Transverse colon (tissue), 4 donors: ENCODE measurements around the gene ZNF79.

Source experiments
- EP300 ChIP-seq: sonication (generic); formaldehyde crosslinking; IDR thresholded peaks from one replicate; pipeline ENCODE4 v1.6.1; 2017; ENCODE audit warnings: antibody characterized with exemption, low read depth
- POLR2A ChIP-seq: fragments of 450-650 bp; IDR thresholded peaks from one replicate; pipeline ENCODE4 v1.6.1; 2016; ENCODE audit warnings: antibody characterized with exemption, mild to moderate bottlenecking, moderate library complexity
- POLR2AphosphoS5 ChIP-seq, 3 donors: sonication (generic); formaldehyde crosslinking; IDR thresholded peaks; one replicate each; pipeline ENCODE4 v1.6.1; 2016; ENCODE audit warnings: antibody characterized with exemption in 3 of 3
- TF ChIP-seq, protein P1 (sequence below), 5 experiments: fragments of 200-600 bp in 3 of 5; fragments of 450-650 bp in 2 of 5; sonication (generic) in 3 of 5; IDR thresholded peaks; 1 replicate in 2 of 5; 2 replicates in 3 of 5; pipeline ENCODE4 v1.5.1; 2016 to 2017; ENCODE audit warnings: antibody characterized with exemption in 5 of 5, inconsistent platforms in 3 of 5, mild to moderate bottlenecking in 2 of 5, moderate library complexity in 1 of 5

DNA sequence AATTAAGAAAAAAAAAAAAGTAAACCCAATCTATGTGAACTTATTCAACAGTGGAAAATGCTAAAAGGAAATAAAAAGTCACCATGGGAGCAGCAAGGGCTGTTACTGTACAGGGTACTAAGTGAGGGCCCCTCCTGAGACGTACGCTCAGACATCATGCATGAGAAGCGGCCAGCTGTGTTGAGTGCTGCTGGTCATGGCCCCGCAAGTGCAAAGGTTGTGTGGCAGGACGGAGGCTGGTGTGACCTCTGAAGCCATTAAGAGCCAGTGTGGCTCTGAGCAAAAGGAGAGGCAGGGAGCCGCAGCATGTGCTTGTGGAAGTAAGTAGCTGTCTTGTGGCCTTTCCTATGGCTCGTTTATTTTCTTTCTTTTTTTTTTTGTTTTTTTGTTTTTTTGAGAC lies 3.1 kb upstream of the ZNF79 start:
- TF ChIP-seq, protein P1, sequence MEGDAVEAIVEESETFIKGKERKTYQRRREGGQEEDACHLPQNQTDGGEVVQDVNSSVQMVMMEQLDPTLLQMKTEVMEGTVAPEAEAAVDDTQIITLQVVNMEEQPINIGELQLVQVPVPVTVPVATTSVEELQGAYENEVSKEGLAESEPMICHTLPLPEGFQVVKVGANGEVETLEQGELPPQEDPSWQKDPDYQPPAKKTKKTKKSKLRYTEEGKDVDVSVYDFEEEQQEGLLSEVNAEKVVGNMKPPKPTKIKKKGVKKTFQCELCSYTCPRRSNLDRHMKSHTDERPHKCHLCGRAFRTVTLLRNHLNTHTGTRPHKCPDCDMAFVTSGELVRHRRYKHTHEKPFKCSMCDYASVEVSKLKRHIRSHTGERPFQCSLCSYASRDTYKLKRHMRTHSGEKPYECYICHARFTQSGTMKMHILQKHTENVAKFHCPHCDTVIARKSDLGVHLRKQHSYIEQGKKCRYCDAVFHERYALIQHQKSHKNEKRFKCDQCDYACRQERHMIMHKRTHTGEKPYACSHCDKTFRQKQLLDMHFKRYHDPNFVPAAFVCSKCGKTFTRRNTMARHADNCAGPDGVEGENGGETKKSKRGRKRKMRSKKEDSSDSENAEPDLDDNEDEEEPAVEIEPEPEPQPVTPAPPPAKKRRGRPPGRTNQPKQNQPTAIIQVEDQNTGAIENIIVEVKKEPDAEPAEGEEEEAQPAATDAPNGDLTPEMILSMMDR (IDR thresholded peaks at IDR 0.05) = no peak
- TF ChIP-seq POLR2AphosphoS5 (IDR thresholded peaks at IDR 0.05) (no peak), POLR2A (no peak), EP300 (no peak)
